ENCODE measurements around the gene AFAP1L2. TPM values are rescaled to one million over a fixed set of nuclear protein-coding genes. Genes with fewer than 3 reads are reported as not detected.
A peak's percentile ranks its signal among the peaks of the same experiment; 100 is the strongest.

AFAP1L2 gene
- total RNA-seq, 1 experiment from 2014 or later: 170 TPM

DNA sequence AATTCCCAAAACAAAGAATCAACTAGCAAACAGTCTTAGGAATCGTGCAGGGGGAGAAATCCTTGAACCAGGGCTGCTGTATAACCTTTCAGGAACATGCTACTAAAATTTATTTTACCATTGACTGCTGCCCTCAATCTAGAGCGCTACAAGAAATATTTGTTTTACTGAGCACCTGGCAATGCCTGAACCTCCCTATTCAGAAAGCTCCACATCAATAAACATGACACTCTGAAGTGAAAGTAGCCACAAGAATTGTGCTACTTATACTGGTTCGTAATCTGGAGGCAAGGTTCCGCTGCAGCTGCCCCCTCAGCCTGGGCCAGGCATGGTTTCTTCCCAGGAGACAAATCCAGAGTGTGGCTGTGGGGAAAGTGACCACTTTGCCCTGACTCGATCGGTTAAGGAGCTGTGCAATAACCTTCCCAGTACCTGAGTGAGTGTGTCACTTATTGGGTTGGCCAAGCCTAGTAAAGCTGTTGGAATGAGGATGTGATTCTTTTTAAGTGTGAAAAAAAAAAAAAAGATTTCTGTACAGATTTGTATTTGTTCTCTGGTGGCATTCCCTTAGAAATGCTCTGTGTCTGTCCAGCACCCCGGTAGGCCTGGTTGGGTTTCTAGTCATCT lies 157.5 kb downstream of the AFAP1L2 start:
- H3K4me3 ChIP-seq (ENCODE audit: low read depth in 2 of 2, low read length in 2 of 2): no peak overlapping the region
- ATAC-seq (no peak), DNase-seq (ENCODE audit: low read depth, low spot score) (no peak)
- H3K27me3 ChIP-seq (ENCODE audit: control insufficient read depth, insufficient read depth, low read length): peaks cover 13% of the 10 kb centered on the region
- peaks cover 5% of the 10 kb centered on the region for H3K4me1 ChIP-seq (ENCODE audit: control insufficient read depth, insufficient read depth, low read length)
- no peaks in the 10 kb centered on the region for H3K9me3 ChIP-seq (ENCODE audit: control insufficient read depth, insufficient read depth, low read depth, low read length)
- ChIA-PET POLR2A (no interaction called here), CTCF (interaction anchor here (0.6 kb wide), 1 partner anchor 133 kb away, joined by 12 read pairs; no protein-coding TSS in a partner anchor)
- in situ Hi-C loops (cut with HindIII; ENCODE audit: low pct_unique_long_range_greater_than_20kb, low sequenced_read_pairs): no loop called here
- no peaks in the 10 kb centered on the region for H3K36me3 ChIP-seq (ENCODE audit: control insufficient read depth, insufficient read depth, low read length)
- TF ChIP-seq POLR2AphosphoS5 (IDR thresholded peaks at IDR 0.05; ENCODE audit: low read depth, low read length) (no peak), TCF7L2 (IDR thresholded peaks at IDR 0.05; ENCODE audit: low read depth, low read length) (no peak), SIN3A (IDR thresholded peaks at IDR 0.05; ENCODE audit: borderline replicate concordance, insufficient read depth, low read depth, low read length) (no peak)
- TF ChIP-seq, protein P1, sequence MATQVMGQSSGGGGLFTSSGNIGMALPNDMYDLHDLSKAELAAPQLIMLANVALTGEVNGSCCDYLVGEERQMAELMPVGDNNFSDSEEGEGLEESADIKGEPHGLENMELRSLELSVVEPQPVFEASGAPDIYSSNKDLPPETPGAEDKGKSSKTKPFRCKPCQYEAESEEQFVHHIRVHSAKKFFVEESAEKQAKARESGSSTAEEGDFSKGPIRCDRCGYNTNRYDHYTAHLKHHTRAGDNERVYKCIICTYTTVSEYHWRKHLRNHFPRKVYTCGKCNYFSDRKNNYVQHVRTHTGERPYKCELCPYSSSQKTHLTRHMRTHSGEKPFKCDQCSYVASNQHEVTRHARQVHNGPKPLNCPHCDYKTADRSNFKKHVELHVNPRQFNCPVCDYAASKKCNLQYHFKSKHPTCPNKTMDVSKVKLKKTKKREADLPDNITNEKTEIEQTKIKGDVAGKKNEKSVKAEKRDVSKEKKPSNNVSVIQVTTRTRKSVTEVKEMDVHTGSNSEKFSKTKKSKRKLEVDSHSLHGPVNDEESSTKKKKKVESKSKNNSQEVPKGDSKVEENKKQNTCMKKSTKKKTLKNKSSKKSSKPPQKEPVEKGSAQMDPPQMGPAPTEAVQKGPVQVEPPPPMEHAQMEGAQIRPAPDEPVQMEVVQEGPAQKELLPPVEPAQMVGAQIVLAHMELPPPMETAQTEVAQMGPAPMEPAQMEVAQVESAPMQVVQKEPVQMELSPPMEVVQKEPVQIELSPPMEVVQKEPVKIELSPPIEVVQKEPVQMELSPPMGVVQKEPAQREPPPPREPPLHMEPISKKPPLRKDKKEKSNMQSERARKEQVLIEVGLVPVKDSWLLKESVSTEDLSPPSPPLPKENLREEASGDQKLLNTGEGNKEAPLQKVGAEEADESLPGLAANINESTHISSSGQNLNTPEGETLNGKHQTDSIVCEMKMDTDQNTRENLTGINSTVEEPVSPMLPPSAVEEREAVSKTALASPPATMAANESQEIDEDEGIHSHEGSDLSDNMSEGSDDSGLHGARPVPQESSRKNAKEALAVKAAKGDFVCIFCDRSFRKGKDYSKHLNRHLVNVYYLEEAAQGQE (IDR thresholded peaks at IDR 0.05; ENCODE audit: insufficient read depth in 1 of 2, low read depth in 2 of 2, low read length in 1 of 2): no peak
- TF ChIP-seq, protein P2, sequence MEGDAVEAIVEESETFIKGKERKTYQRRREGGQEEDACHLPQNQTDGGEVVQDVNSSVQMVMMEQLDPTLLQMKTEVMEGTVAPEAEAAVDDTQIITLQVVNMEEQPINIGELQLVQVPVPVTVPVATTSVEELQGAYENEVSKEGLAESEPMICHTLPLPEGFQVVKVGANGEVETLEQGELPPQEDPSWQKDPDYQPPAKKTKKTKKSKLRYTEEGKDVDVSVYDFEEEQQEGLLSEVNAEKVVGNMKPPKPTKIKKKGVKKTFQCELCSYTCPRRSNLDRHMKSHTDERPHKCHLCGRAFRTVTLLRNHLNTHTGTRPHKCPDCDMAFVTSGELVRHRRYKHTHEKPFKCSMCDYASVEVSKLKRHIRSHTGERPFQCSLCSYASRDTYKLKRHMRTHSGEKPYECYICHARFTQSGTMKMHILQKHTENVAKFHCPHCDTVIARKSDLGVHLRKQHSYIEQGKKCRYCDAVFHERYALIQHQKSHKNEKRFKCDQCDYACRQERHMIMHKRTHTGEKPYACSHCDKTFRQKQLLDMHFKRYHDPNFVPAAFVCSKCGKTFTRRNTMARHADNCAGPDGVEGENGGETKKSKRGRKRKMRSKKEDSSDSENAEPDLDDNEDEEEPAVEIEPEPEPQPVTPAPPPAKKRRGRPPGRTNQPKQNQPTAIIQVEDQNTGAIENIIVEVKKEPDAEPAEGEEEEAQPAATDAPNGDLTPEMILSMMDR (IDR thresholded peaks at IDR 0.05): no peak
- no peak overlapping the region for H3K27ac ChIP-seq (ENCODE audit: low read length)
- intact Hi-C loops (cut with micrococcal nuclease; ENCODE audit: unreplicated experiment): no loop called here
- no TSS peak for BruUV-seq (replicated peaks)

DNA sequence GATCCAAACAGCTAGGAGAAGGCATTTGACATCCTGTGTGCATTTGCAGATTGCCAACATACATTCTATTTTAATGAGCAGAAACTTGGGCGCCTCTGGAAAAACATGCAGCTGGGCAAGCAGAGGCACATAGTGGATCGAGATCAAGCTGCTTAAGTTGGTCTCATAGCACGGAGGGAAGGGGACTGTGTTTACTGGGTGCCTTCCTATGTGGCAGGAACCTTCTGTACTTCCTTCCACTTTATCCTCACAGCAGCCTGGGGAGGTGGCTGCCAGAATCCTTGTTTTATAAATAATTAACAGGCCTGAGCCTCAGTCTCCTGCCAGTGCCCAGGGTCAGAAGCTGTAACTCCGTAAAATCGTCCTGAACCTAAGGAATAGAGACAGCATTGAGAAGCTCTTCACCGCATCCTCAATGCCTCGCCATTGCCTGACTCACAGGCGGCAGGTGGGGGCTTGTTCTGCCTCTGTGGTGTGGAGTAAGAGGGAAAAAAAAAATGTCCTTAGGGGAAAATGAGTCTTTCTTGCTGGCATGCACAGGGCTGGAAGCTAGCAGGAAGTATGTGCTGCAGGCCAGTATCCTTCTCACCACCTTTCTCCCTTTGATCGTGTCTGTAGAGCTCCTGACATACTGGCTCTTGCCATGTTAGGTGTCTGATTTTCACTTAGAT lies 159.0 kb downstream of the AFAP1L2 start:
- H3K27ac ChIP-seq (ENCODE audit: low read length): no peak overlapping the region
- ATAC-seq (peak; percentile 50), DNase-seq (ENCODE audit: low read depth, low spot score) (no peak)
- TF ChIP-seq SIN3A (IDR thresholded peaks at IDR 0.05; ENCODE audit: borderline replicate concordance, insufficient read depth, low read depth, low read length): no peak
- no peak for TF ChIP-seq TCF7L2 (IDR thresholded peaks at IDR 0.05; ENCODE audit: low read depth, low read length)
- TF ChIP-seq, protein P2 (IDR thresholded peaks at IDR 0.05): no peak
- TF ChIP-seq POLR2AphosphoS5 (IDR thresholded peaks at IDR 0.05; ENCODE audit: low read depth, low read length): no peak
- TF ChIP-seq, protein P1 (IDR thresholded peaks at IDR 0.05; ENCODE audit: insufficient read depth in 1 of 2, low read depth in 2 of 2, low read length in 1 of 2): no peak
- in situ Hi-C loops (cut with HindIII; ENCODE audit: low pct_unique_long_range_greater_than_20kb, low sequenced_read_pairs): no loop called here
- no peak overlapping the region for H3K4me3 ChIP-seq (ENCODE audit: low read depth in 2 of 2, low read length in 2 of 2)
- POLR2A ChIA-PET: interaction anchor here (0.6 kb wide), 1 partner anchor 252 kb away, joined by 4 read pairs; no protein-coding TSS in a partner anchor
- intact Hi-C loops (cut with micrococcal nuclease; ENCODE audit: unreplicated experiment): no loop called here
- peaks cover 5% of the 10 kb centered on the region for H3K4me1 ChIP-seq (ENCODE audit: control insufficient read depth, insufficient read depth, low read length)
- no TSS peak for BruUV-seq (replicated peaks)
- peaks cover 23% of the 10 kb centered on the region for H3K27me3 ChIP-seq (ENCODE audit: control insufficient read depth, insufficient read depth, low read length)
- no peaks in the 10 kb centered on the region for H3K36me3 ChIP-seq (ENCODE audit: control insufficient read depth, insufficient read depth, low read length)
- CTCF ChIA-PET: no interaction called here
- H3K9me3 ChIP-seq (ENCODE audit: control insufficient read depth, insufficient read depth, low read depth, low read length): no peaks in the 10 kb centered on the region

Data from Panc1 (cell line).